Choroid plexus epithelial cell (primary cell): ENCODE results near the gene SRR.

Experiments used
- DNase-seq: peaks from one replicate; pipeline ENCODE4 v3.0.0-alpha.2; 2010; ENCODE audit warnings: low read depth
- H3K4me3 ChIP-seq: 2 replicates; pipeline ENCODE4 v1.5.1; 2011; ENCODE audit warnings: low read depth, mild to moderate bottlenecking, control low read depth, low read length, moderate library complexity
- CTCF ChIP-seq: conservative IDR thresholded peaks from 2 replicates; pipeline ENCODE4 v1.5.1; 2011; ENCODE audit warnings: low read depth, mild to moderate bottlenecking, control low read depth, inconsistent platforms, low read length, moderate library complexity

SRR gene

GRCh38 chr17:2295575-2295974 is 8.2 kb upstream of the SRR start:
- DNase-seq, result peak; percentile 23
- H3K4me3 ChIP-seq, result no peak overlapping the region
- TF ChIP-seq CTCF, result no peak

GRCh38 chr17:2297023-2297422 is 6.7 kb upstream of the SRR start:
- no peak for DNase-seq
- no peak for TF ChIP-seq CTCF
- H3K4me3 ChIP-seq, result no peak overlapping the region

GRCh38 chr17:2299136-2299535 is 4.6 kb upstream of the SRR start:
- no peak overlapping the region for H3K4me3 ChIP-seq
- no peak for TF ChIP-seq CTCF
- DNase-seq, result no peak

- DNase-seq, result no peak
- no peak for TF ChIP-seq CTCF
- no peak overlapping the region for H3K4me3 ChIP-seq
Measured at GRCh38 chr17:2299756-2300155, 4.0 kb upstream of the SRR start.

- peak overlapping the region; percentile 96 for H3K4me3 ChIP-seq
- peak; percentile 40 for DNase-seq
- TF ChIP-seq CTCF, result no peak
Measured at GRCh38 chr17:2302778-2303203, 959 bp upstream of the SRR start.

GRCh38 chr17:2304931-2305330 is 1.2 kb downstream of the SRR start:
- TF ChIP-seq CTCF, result no peak
- DNase-seq, result no peak
- no peak overlapping the region for H3K4me3 ChIP-seq

- TF ChIP-seq CTCF, result no peak
- no peak overlapping the region for H3K4me3 ChIP-seq
- peak; percentile 26 for DNase-seq
Measured at GRCh38 chr17:2309338-2310154, 5.8 kb downstream of the SRR start.
